ENCODE measurements around the gene EEF1G. TPM values are rescaled to one million over a fixed set of nuclear protein-coding genes. Genes with fewer than 3 reads are reported as not detected.

Gene EEF1G
- total RNA-seq, 2 donors from 2014 or later: 707 to 1,175 TPM

GRCh38 chr11:62615521-62615920, 41.8 kb upstream of the EEF1G start:
- H3K27ac ChIP-seq: no peak overlapping the region
- H3K4me1 ChIP-seq: peaks cover 0 to 28% of the 10 kb centered on the region in 2 donors
- H3K27me3 ChIP-seq: no peaks in the 10 kb centered on the region
- no peak overlapping the region for H3K4me3 ChIP-seq
- H3K9me3 ChIP-seq: no peaks in the 10 kb centered on the region
- peaks cover 10% of the 10 kb centered on the region for H3K36me3 ChIP-seq
- TF ChIP-seq CTCF (IDR thresholded peaks at IDR 0.05): no peak
- no peak for DNase-seq (ENCODE audit: low spot score)

- no peak overlapping the region for H3K27ac ChIP-seq
- peaks cover 0 to 28% of the 10 kb centered on the region in 2 donors for H3K4me1 ChIP-seq
- DNase-seq (ENCODE audit: low spot score): no peak
- no peaks in the 10 kb centered on the region for H3K9me3 ChIP-seq
- no peak for TF ChIP-seq CTCF (IDR thresholded peaks at IDR 0.05)
- peaks cover 10% of the 10 kb centered on the region for H3K36me3 ChIP-seq
- H3K27me3 ChIP-seq: no peaks in the 10 kb centered on the region
- H3K4me3 ChIP-seq: no peak overlapping the region
Observed at GRCh38 chr11:62614275-62614674, 40.6 kb upstream of the EEF1G start.

- H3K27me3 ChIP-seq: no peaks in the 10 kb centered on the region
- H3K36me3 ChIP-seq: peaks cover 12% of the 10 kb centered on the region
- peaks cover 0 to 28% of the 10 kb centered on the region in 2 donors for H3K4me1 ChIP-seq
- H3K9me3 ChIP-seq: no peaks in the 10 kb centered on the region
- no peak for DNase-seq (ENCODE audit: low spot score)
- H3K4me3 ChIP-seq: peak overlapping the region in 1 of 2 donors; percentile 78
- TF ChIP-seq CTCF (IDR thresholded peaks at IDR 0.05): no peak
- peak overlapping the region; percentile 92 to 97 for H3K27ac ChIP-seq
Observed at GRCh38 chr11:62613291-62613778, 39.6 kb upstream of the EEF1G start.

GRCh38 chr11:62612366-62613290, 38.9 kb upstream of the EEF1G start, which contains the start of the genes EML3 and ROM1:
TSS of gene EML3 (minus strand) at chr11:62612775. CDS start at chr11:62612457, 318 bp downstream.
TSS of gene ROM1 (plus strand) at chr11:62613257. CDS start at chr11:62613282, 25 bp downstream.
- DNase-seq (ENCODE audit: low spot score): peak; percentile 95
- Histone ChIP-seq H3K36me3 (peaks cover 16% of the 10 kb centered on the region), H3K27me3 (no peaks in the 10 kb centered on the region), H3K4me3 (peak within 1 kb of the TSS; percentile 78 to 88), H3K9me3 (no peaks in the 10 kb centered on the region), H3K27ac (peak within 1 kb of the TSS; percentile 92 to 97), H3K4me1 (peaks cover 0 to 28% of the 10 kb centered on the region in 2 donors)
- TF ChIP-seq CTCF (IDR thresholded peaks at IDR 0.05): peak; percentile 98 to 100

GRCh38 chr11:62611705-62612365, 38.1 kb upstream of the EEF1G start:
- DNase-seq (ENCODE audit: low spot score): peak; percentile 66
- Histone ChIP-seq H3K4me3 (peak overlapping the region; percentile 78 to 88), H3K27ac (peak overlapping the region; percentile 92 to 97), H3K36me3 (peaks cover 13% of the 10 kb centered on the region), H3K27me3 (no peaks in the 10 kb centered on the region), H3K9me3 (no peaks in the 10 kb centered on the region), H3K4me1 (peaks cover 0 to 28% of the 10 kb centered on the region in 2 donors)
- TF ChIP-seq CTCF (IDR thresholded peaks at IDR 0.05): no peak
